Daoy (cell line): ENCODE results near the gene SLC52A3. TPM values are rescaled to one million over a fixed set of nuclear protein-coding genes. Genes with fewer than 3 reads are reported as not detected.
"Not testable (repeated sequence)": the region's sequence is repeated elsewhere in the genome, so short reads cannot be mapped to it uniquely, and the experiment has no call there.

Experiments
- DNase-seq: peaks from one replicate; pipeline ENCODE4 v3.0.0-alpha.2; 2015; ENCODE audit warnings: low read depth
- total RNA-seq: library from RNA; depleted of rRNA; stranded (reverse); fragments of >200 nt; shearing (Covaris generic); gene quantifications from 2 replicates; pipeline ENCODE4 v1.2.3, GENCODE V29; 2014; rRNA removed

SLC52A3 gene
- total RNA-seq = 3.0 and 3.6 TPM in 2 replicates

DNA sequence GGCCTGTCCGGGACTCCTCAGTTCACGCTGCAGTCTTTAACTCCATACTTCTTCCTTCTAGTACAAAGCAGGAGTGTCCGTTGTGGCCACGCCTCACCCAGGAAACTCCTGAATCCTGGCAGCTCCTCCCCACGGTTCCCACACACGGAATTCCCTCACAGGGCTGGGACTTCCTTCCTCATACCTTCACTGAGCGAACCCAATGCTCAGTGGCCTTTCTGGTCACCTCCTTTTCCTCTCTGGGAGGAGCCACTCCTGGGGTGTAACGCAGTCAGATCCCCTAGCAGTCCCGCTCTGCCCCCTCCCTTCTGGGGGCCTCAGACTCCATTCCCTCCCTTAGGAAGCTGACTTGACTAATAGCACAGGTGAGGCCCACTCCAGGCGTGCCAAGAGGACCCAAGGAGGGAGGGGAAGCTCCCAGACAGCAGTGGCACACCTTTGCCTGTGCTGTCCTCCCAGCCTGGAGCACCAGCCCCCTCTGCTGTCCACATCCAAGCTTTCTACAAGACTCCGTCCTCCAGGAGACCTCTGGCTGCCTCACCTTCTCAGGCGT lies at the start of gene SLC52A3:
TSS of gene SLC52A3 (minus strand) at position 75 of the 553 bp plus-strand sequence. CDS start 2,726 bp downstream, outside the sequence.
- DNase-seq = peak; percentile 81

DNA sequence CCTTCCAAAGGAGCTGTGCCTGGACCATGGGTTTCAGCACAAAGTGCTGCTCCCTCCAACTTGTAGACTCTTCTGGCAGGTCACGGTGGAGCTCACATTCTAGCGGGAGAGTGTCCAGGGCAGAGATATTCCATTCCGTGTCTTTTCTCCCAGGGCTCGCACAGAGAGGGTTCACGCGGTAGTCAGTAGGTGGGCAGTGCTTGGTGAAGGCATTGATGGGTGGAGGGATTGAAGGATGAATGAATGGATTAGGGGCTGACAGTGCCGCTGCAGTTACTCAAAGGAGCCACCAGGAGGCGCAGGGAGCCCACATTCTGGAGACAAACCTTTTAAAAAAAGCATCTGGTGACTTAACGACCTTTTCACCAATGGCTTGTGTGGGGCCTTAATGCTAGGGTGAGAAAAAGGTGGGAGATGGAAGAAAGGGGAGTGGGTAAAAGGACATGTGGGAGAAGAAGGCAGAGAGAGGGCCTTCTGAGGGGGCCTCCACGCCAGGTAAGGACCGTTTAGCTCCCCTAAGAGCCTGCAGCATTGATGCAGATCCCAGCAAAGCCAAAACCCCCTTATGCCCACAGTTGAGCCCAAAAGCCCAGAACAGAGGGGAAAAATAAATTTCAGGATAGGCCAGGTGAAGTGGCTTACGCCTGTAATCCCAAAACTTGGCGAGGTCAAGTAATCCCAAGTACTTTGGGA lies 47.8 kb upstream of the SLC52A3 start:
- DNase-seq = peak; percentile 72

DNA sequence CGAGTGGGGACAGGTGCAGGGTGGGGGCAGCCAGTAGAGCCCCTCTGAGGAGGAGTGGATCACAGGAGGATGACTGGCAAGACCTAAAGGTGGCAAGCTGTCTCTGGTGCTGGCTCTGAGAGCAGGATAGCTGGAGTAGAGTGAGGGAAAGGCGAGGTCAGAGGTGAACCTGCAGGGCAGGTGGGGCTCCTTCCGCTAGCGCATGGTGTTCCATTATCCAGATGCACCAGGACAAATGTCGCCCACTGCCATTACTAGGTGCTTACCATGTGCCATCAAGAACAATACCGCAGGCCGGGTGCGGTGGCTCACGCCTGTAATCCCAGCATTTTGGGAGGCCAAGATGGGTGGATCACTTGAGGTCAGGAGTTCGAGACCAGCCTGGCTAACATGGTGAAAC lies 46.9 kb upstream of the SLC52A3 start:
- no peak for DNase-seq

DNA sequence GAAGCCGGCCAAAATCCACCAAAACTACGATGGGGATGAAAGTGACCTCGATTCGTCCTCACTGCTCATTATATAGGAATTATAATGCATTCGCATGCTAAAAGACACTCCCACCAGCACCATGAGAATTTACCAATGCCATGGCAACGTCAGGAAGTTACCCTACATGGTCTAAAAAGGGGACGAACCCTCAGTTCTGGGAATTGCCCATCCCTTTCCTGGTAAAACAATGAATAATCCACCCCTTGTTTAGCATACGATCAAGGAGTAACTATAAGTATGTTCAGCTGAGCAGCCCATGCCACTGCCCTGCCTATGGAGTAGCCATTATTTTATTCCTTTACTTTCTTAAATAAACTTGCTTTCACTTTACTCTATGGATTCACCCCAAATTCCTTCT lies 45.1 kb upstream of the SLC52A3 start:
- no peak for DNase-seq

DNA sequence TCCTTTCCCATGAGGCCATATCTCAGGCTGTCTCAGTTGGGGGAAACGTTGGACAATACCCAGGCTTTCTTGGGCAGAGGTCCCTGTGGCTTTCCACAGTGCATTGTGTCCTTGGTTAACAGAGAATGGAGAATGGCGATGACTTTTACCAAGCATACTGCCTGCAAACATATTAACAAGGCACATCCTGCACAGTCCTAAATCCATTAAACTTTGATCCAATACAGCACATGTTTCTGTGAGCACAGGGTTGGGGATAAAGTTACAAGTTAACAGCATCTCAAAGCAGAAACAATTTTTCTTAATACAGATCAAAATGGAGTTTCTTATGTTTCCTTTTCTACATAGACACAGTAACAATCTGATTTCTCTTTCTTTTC lies 44.1 kb upstream of the SLC52A3 start:
- DNase-seq = not testable (repeated sequence)

DNA sequence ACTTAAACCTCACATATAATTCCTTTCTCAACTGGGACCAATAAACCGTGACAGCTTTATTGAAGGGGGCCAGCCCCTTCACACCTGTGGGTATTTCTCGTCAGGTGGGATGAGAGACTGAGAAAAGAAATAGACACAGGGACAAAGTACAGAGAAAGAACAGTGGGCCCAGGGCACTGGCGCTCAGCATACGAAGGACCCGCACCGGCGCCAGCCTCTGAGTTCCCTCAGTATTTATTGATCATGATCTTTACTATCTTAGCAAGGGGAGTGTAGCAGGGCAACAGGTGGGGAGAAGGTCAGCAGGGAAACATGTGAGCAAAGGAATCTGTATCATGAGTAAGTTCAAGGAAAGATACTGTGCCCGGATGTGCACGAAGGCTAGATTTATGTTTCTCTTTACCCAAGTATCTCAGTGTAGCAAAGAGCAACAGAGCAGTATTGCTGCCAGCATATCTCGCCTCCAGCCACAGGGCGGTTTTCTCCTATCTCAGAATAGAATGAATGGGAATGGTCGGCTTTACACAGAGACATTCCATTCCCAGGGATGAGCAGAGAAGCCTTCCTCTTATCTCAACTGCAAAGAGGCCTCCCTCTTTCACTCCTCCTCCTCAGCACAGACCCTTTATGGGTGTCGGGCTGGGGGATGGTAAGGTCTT lies 43.6 kb upstream of the SLC52A3 start:
- DNase-seq = not testable (repeated sequence)

DNA sequence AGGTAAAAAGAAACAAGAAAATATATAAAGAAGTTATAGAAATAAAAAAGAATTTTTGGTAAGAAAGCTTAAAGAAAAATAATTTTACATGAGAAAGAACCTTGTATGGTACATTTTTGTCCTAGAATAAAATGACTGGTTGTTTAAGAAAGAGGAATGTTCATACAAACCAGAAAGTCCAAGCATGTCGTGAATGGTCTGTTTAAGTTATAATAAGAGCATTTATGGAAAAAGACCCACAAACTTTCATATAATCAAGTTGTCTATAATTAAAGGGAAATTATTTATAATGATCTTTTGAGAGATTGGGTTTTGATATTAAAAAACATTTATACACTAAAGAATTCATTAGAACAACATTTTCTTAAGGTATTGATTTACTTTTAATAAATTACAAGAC lies 37.4 kb upstream of the SLC52A3 start:
- no peak for DNase-seq

DNA sequence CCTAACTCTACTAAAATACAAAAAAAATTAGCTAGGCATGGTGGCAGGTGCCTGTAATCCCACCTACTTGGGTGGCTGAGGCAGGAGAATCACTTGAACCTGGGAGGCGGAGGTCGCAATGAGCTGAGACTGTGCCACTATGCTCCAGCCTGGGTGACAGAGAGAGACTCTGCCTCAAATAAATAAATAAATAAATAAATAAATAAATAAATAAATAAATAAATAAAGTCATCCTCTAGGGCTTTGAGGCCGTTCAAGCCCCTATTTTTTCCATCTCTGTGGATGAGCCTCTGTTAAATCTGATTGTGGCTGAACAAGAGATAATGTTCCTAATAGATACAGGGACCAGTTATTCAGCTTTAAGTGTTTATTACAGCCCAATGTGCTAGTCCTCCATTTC lies 33.4 kb upstream of the SLC52A3 start:
- no peak for DNase-seq

DNA sequence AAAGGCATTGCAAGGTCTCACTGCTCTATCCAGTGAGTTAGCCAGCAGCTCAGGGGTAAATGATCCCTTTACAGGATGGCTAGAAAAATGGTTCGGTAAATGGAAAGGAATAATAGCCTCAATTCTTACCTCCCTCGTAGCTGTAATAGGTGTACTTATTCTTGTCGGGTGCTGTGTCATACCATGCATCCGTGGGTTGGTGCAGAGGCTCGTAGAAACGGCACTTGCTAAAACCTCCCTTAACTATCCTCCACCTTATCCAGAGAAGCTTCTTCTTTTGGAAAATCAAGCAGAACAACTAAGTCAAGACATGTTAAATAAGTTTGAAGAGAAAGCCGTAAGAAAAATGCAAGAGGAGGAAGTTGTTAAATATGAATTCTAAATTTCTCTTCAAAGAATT lies 31.7 kb upstream of the SLC52A3 start:
- DNase-seq = not testable (repeated sequence)

DNA sequence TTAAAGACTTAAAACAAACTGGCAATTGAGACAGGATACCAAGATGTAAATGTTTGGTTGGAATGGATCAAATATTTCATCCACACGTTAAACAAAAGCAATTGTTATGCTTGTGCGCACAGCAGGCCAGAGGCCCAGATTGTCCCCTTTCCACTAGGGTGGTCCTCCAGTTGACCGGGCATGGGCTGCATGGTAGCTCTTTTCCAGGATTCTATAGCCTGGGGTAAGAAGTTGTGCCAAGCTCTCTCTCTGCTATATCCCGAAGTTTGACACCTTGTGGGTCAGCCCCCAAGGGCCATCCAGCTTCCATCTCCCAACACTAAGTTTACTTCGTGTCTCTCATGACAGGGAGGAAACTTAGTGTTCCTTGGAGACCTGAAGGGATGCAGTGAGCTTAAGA lies 30.4 kb upstream of the SLC52A3 start:
- not testable (repeated sequence) for DNase-seq

DNA sequence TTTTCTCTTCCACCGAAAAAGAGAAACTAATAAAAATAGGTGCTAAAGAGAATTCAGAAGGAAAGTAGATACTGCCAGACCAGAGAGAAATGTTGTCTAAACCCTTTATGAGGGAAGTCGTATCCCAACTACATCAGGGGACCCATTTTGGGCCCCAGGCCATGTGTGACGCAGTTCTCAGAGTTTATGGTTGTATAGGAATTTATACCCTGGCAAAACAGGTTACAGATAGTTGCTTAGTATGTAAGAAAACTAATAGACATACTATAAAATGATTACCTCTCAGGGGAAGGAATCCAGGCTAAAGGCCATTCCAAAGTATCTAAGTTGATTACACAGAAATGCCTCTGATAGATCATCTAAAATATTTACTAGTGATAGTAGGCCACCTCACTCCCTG lies 28.6 kb upstream of the SLC52A3 start:
- no peak for DNase-seq

DNA sequence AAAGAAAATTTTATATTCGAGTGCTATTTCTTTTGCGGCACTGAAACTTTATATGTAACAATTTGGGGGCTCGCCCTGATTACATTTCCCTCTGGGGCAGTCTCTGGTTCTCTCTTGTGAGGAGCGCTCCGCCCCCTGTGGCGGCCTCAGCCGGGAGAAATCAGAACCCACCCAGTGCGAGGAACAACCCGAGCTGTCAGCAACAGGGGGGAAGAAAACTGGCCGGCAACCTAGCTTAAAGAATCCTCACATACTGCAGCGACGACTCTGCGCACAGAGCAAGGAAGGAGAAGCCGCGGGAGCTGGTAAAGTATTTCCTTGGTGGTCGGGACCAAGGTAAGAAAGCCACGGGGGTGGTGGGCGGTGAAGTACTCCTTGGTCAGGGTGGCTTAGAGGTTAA lies 23.9 kb upstream of the SLC52A3 start:
- DNase-seq = no peak

DNA sequence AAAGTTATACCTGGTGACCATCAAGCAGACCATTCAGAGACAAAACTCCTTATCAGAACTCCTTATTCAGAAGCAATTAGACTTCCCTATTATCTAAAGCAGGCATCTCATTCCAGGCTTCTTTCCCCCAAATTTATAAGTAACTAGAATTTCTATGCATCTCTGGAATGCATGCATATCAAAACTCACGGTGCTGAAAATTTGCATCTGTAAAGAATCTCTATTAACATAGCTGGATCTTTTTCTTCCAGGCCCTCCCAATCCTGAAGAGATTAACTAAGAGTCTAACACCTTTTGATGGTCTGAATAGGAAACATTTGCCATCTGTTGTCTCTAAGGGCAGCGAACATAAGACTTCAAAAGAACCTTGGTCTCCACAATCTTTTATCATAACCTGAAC lies 22.8 kb upstream of the SLC52A3 start:
- no peak for DNase-seq

DNA sequence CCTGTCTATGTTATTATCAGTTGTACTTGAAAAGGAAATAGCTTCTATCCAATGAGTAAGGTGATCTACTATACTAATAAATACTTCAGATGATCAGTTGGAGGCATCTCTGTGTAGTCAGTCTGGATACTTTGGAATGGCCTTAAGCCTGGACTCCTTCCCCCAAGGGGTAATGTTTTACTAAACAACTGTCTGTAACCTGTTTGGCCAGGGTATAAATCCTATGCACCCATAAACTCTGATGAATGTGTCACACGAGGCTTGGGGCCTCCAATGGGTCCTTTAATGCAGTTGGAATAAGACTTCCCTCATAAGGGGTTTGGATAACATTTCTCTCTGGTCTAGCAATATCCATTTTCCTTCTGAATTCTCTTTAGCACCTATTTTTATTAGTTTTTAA lies 19.5 kb upstream of the SLC52A3 start:
- no peak for DNase-seq

DNA sequence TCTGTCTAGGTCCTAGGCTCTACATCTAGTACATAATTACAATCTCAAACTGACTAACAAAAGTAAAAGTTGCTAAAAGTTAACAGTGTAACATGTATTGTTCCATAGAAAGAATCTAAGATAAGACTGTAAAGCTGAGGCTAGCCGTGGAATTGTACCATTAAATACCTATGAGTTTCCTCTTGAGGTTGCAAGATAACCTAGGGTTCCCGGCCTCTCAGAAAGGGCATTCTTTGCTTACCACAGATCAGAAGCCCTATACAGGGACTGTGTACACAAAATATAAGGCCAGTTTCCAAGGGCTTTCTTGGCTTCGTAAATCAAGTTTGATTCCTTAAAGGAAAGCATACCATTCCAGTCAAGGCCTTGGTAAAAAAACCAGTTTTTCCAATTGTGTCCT lies 11.5 kb upstream of the SLC52A3 start:
- DNase-seq = no peak

DNA sequence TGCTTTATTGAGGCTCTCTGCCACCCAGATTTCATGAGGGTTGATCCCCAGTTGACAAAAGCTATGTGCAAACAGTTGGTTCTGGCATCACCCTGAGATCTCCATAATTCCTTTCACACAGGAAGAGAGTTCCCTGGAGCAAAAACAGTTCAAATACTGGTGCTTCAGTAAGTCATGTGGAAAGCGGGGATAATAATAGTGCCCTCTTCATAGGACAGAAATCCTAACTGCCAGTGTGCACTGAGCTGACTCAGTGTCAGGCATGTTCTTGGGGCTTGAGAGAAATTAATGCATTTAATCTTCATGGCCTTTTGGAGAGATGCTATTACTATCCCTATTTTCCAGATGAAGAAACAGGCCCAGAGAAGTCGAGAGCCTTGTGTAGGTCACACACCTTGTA lies 7.9 kb upstream of the SLC52A3 start:
- DNase-seq = no peak

DNA sequence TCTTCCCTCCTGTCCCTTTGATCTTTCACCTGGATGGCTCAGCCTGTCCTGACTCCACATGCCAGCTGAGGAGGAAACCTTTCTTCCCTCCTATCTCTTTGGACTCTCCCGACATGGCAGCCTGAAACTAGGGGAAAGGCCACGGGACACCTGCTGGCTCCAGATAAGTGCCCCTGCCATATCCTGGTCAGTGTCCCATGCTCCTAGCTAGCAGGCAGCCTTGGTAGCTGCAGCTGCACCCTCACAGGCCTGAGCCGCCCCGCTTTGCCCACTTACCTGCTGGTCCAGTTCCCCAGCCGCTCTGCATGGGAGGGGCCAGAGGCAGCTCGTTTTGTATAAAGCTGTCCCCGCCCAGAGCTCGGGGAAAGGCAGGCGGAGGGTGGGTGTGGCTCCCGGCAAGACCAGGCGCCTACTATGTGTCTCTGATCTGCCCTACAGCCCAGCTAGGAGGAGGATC lies 7.4 kb upstream of the SLC52A3 start:
- no peak for DNase-seq

DNA sequence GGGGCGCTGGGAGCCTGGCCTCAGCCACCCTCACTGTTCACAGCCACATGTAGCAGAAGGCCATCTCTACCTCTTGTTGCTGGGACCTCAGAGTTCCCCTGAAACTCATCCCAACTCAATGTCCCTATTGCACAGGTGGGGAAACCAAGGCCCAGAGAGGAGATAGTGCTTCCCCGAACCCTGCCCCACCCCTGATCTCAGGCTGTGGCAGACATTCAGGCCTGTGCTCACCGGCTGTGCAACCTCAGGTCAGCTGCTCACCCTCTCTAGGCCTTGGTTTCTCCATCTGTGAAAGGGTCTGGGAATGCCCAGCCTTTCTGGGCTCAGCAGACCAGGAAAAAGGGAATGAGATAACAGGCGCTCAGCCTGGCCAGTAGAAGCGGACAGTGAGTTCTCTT lies 6.4 kb upstream of the SLC52A3 start:
- no peak for DNase-seq

DNA sequence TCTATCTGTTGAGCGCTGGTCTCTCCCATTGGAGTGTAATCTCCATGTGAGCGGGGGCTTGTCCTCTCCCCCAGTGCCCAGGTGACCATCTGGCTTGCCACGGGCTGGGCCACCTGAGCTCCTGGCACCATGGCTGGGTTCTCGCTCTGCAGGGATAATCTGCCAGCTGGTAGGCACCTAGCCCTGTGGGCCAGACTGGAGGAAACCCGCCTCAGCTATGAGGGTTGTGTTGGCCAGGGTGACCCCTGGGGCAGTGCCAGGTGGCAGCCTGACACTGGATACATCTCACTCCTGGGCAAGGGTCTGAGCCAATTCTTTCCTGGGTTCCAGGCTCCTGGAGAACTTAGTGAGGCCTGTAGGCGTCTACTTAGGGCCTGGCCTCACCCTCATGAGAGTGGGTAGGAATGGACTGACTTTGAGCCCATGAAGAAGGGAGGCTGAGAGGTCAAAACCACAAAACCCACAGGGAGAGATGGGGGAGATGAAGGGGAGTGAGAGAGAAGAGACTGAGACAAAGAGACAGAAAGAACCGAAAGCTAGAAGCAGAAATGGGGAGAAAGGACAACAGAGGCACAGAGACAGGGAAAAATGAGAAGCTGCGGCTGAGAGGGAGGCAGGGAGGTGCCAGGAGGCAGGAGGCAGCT lies 5.8 kb upstream of the SLC52A3 start:
- DNase-seq = no peak

DNA sequence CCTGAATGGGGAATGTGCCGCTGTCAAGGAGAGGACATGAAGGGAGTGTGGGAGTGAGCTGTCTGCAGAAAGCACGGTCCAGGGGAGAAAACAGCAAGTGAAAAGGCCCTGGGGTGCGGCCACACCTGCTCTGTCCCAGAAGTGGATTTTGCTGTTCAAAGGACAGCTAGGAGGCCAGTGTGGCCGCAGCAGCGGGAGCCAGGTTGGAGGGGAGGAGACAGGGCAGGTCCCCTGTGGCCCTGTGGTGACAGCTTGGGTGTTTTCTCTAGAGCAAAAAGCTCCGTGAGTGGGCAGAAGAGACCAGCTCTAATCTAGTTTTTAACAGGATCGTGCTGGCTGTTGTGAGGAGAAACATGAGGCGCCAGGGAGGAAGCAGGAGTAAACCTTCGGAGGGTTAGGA lies 4.5 kb upstream of the SLC52A3 start:
- DNase-seq = no peak

DNA sequence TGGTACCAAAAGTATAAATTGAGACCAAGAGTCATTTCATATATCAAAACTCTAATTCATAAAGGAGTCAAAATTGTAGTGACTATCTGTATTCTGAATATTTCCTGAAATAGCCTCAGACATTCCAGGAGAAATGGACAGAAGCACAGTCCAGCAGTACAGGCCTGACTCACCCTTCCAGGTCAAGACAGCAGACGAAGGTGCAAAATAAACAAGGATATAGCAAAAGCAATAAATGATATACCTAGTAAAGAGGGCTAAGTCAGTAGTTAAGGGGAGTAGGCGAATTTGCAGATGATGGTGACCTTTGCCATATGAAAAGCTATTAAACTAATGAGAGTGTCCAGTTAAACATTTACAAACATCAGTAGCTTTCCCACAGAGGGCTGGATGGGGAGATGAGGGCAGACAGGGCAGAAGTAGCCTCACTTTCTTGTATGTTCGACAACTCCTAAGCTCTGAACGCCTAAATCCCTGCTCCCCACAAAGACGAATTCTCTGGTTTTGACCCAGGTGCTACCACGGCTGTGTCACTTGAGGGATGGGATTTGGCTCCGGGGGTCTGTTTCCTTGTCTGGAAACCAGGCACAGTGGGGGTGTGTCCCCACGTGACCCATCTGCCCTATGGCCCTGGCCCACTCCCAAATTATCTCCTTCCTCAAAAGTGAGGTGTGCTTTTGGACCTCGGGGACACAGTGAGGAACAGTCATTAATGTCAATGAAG lies 3.6 kb upstream of the SLC52A3 start:
- DNase-seq = no peak

DNA sequence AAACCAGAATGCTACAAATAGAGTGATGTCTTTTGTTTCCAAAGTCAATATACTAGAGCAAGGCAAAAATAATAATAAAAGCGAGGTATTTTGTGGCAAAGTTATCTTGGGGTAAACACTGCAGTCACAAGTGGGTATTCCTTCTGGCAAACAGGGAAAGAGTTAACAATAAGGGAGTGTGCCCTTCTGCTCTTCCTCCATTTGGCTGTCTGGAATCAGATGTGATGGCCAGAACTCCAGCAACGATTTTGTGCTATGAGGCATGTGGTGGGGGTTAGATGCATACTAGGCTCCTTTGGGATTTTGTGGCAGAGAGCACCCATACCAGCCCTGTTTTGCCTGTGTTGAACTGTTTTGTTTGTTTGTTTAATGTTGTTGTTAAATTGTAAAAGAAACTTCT lies 2.4 kb upstream of the SLC52A3 start:
- no peak for DNase-seq
